MM.1S (cell line): ENCODE measurements around the gene FCHSD1.
A peak's percentile ranks its signal among the peaks of the same experiment; 100 is the strongest.

Source experiments
- DNase-seq: peaks from one replicate; pipeline ENCODE4 v3.0.0-alpha.2; 2015
- H2AFZ ChIP-seq: fragments of 300-600 bp; sonication (generic); 2 replicates; pipeline ENCODE4 v1.6.0; 2016; ENCODE audit warnings: antibody characterized with exemption, low read length
- H3F3A ChIP-seq: fragments of 300-600 bp; sonication (generic); 2 replicates; pipeline ENCODE4 v1.6.1; 2016; ENCODE audit warnings: mild to moderate bottlenecking, antibody characterized with exemption, low read length, moderate library complexity, mixed read lengths; ENCODE audit not compliant: insufficient read depth
- H3K27ac ChIP-seq: fragments of 300-600 bp; sonication (generic); 2 replicates; pipeline ENCODE4 v1.5.1; 2016; ENCODE audit warnings: mild to moderate bottlenecking, low read length
- H3K27me3 ChIP-seq: fragments of 300-600 bp; sonication (generic); replicated peaks from 2 replicates; pipeline ENCODE4 v1.6.0; 2016; ENCODE audit warnings: low read length; ENCODE audit not compliant: insufficient read depth
- H3K36me3 ChIP-seq: fragments of 300-600 bp; sonication (generic); replicated peaks from 2 replicates; pipeline ENCODE4 v1.6.1; 2016; ENCODE audit warnings: mild to moderate bottlenecking, low read length, mixed read lengths; ENCODE audit not compliant: insufficient read depth
- H3K4me1 ChIP-seq: fragments of 300-600 bp; sonication (generic); 2 replicates; pipeline ENCODE4 v1.6.1; 2016; ENCODE audit warnings: low read length, mixed read lengths
- H3K4me2 ChIP-seq: fragments of 300-600 bp; sonication (generic); 2 replicates; pipeline ENCODE4 v1.6.0; 2016; ENCODE audit warnings: low read depth, low read length
- H3K4me3 ChIP-seq: fragments of 300-600 bp; sonication (generic); 2 replicates; pipeline ENCODE4 v1.5.1; 2016; ENCODE audit warnings: low read length, mixed read lengths
- H3K79me2 ChIP-seq: fragments of 300-600 bp; sonication (generic); 2 replicates; pipeline ENCODE4 v1.6.1; 2016; ENCODE audit warnings: mixed run types, low read length, mixed read lengths
- H3K9ac ChIP-seq: fragments of 300-600 bp; sonication (generic); 2 replicates; pipeline ENCODE4 v1.6.1; 2016; ENCODE audit warnings: low read length, mixed read lengths
- H3K9me2 ChIP-seq: fragments of 300-600 bp; sonication (generic); replicated peaks from 2 replicates; pipeline ENCODE4 v1.6.1; 2016; ENCODE audit warnings: mild to moderate bottlenecking, low read length, mixed read lengths; ENCODE audit not compliant: insufficient read depth
- H3K9me3 ChIP-seq: fragments of 300-600 bp; sonication (generic); replicated peaks from 2 replicates; pipeline ENCODE4 v1.6.1; 2016; ENCODE audit warnings: mild to moderate bottlenecking, low read length, mixed read lengths; ENCODE audit not compliant: insufficient read depth
- H4K20me1 ChIP-seq: fragments of 300-600 bp; sonication (generic); 2 replicates; pipeline ENCODE4 v1.6.1; 2016; ENCODE audit warnings: mild to moderate bottlenecking, low read length, moderate library complexity, mixed read lengths; ENCODE audit not compliant: insufficient read depth
- CTCF ChIP-seq: fragments of 300-600 bp; sonication (generic); IDR thresholded peaks from 2 replicates; pipeline ENCODE4 v1.5.1; 2016; ENCODE audit warnings: antibody characterized with exemption, low read length, mixed read lengths
- EZH2 ChIP-seq: fragments of 300-600 bp; sonication (generic); optimal IDR thresholded peaks from 2 replicates; pipeline ENCODE3; 2017; ENCODE audit warnings: low read depth, mild to moderate bottlenecking, antibody characterized with exemption, low read length, mixed read lengths
- EZH2phosphoT487 ChIP-seq: fragments of 300-600 bp; sonication (generic); IDR thresholded peaks from 2 replicates; pipeline ENCODE4 v1.6.1; 2018; ENCODE audit warnings: antibody characterized with exemption, low read length

The FCHSD1 gene

GRCh38 chr5:141685591-141685990 lies 34.4 kb upstream of the FCHSD1 start:
- Histone ChIP-seq H3K36me3 (no peaks in the 10 kb centered on the region), H3K4me2 (no peak overlapping the region), H3K79me2 (no peaks in the 10 kb centered on the region), H4K20me1 (no peaks in the 10 kb centered on the region), H3K27me3 (peaks cover 13% of the 10 kb centered on the region; the same call in 1 of the 2 replicates), H3K9me2 (no peaks in the 10 kb centered on the region), H3K4me1 (no peaks in the 10 kb centered on the region), H3F3A (no peaks in the 10 kb centered on the region), H3K9ac (no peak overlapping the region), H3K27ac (no peak overlapping the region), H3K4me3 (no peak overlapping the region), H2AFZ (no peak overlapping the region), H3K9me3 (no peaks in the 10 kb centered on the region)
- no peak for DNase-seq
- TF ChIP-seq EZH2phosphoT487 (no peak), EZH2 (no peak), CTCF (no peak)

GRCh38 chr5:141683596-141684141 lies 32.5 kb upstream of the FCHSD1 start:
- no peaks in the 10 kb centered on the region for H3K9me2 ChIP-seq
- no peaks in the 10 kb centered on the region for H3K79me2 ChIP-seq
- no peaks in the 10 kb centered on the region for H3K9me3 ChIP-seq
- no peaks in the 10 kb centered on the region for H4K20me1 ChIP-seq
- no peak overlapping the region for H2AFZ ChIP-seq
- no peaks in the 10 kb centered on the region for H3K36me3 ChIP-seq
- no peaks in the 10 kb centered on the region for H3K4me1 ChIP-seq
- H3K9ac ChIP-seq: no peak overlapping the region
- H3K27ac ChIP-seq: no peak overlapping the region
- DNase-seq: no peak
- TF ChIP-seq EZH2phosphoT487 (no peak), CTCF (no peak), EZH2 (no peak)
- no peak overlapping the region for H3K4me3 ChIP-seq
- H3K27me3 ChIP-seq: peaks cover 13% of the 10 kb centered on the region; the same call in 1 of the 2 replicates
- no peaks in the 10 kb centered on the region for H3F3A ChIP-seq
- H3K4me2 ChIP-seq: no peak overlapping the region

GRCh38 chr5:141681695-141682641 lies 30.8 kb upstream of the FCHSD1 start, which contains the start of gene ARAP3:
TSS of gene ARAP3 (minus strand) at chr5:141682230. CDS start at chr5:141680486, 1,744 bp downstream.
- no peak for DNase-seq
- TF ChIP-seq EZH2: no peak
- no peak for TF ChIP-seq CTCF
- no peak for TF ChIP-seq EZH2phosphoT487
- no peaks in the 10 kb centered on the region for H3K9me3 ChIP-seq
- no peaks in the 10 kb centered on the region for H3K36me3 ChIP-seq
- no peaks in the 10 kb centered on the region for H3K4me1 ChIP-seq
- peaks cover 13% of the 10 kb centered on the region; the same call in 1 of the 2 replicates for H3K27me3 ChIP-seq
- H3K27ac ChIP-seq: no peak within 1 kb of the TSS
- no peak within 1 kb of the TSS for H3K9ac ChIP-seq
- H3K9me2 ChIP-seq: no peaks in the 10 kb centered on the region
- no peaks in the 10 kb centered on the region for H3F3A ChIP-seq
- H4K20me1 ChIP-seq: no peaks in the 10 kb centered on the region
- H3K4me3 ChIP-seq: no peak within 1 kb of the TSS; the same call in 1 of the 2 replicates
- H3K4me2 ChIP-seq: peak within 1 kb of the TSS; percentile 61; the same call in 1 of the 2 replicates
- H2AFZ ChIP-seq: peak within 1 kb of the TSS; percentile 45; the same call in 1 of the 2 replicates
- no peaks in the 10 kb centered on the region for H3K79me2 ChIP-seq
